ENCODE results near the gene CKAP4.

The CKAP4 gene

GRCh38 chr12:106251631-106252455 is 4.0 kb upstream of the CKAP4 start:
- no peaks in the 10 kb centered on the region for H3K27me3 ChIP-seq (ENCODE audit: control insufficient read depth in 1 of 2, insufficient read depth in 2 of 2, low read length in 2 of 2)
- no peak overlapping the region for H3K27ac ChIP-seq (ENCODE audit: low read depth, low read length)
- H3K9ac ChIP-seq (ENCODE audit: low read length), result no peak overlapping the region
- no peak overlapping the region for H3K4me3 ChIP-seq (ENCODE audit: low read depth in 1 of 2, low read length in 2 of 2)
- peaks cover 6% of the 10 kb centered on the region for H3K4me1 ChIP-seq (ENCODE audit: insufficient read depth, low read length)
- no peaks in the 10 kb centered on the region for H3K9me3 ChIP-seq (ENCODE audit: low read length)
- no peaks in the 10 kb centered on the region for H3K36me3 ChIP-seq (ENCODE audit: insufficient read depth, low read length)

GRCh38 chr12:106249411-106250135 is 1.8 kb upstream of the CKAP4 start:
- Histone ChIP-seq H3K9me3 (ENCODE audit: low read length) (no peaks in the 10 kb centered on the region), H3K36me3 (ENCODE audit: insufficient read depth, low read length) (no peaks in the 10 kb centered on the region), H3K27me3 (ENCODE audit: control insufficient read depth in 1 of 2, insufficient read depth in 2 of 2, low read length in 2 of 2) (no peaks in the 10 kb centered on the region), H3K9ac (ENCODE audit: low read length) (no peak overlapping the region), H3K27ac (ENCODE audit: low read depth, low read length) (no peak overlapping the region), H3K4me1 (ENCODE audit: insufficient read depth, low read length) (peaks cover 28% of the 10 kb centered on the region), H3K4me3 (ENCODE audit: low read depth in 1 of 2, low read length in 2 of 2) (no peak overlapping the region)

GRCh38 chr12:106248846-106249371 is 1.1 kb upstream of the CKAP4 start:
- H3K4me1 ChIP-seq (ENCODE audit: insufficient read depth, low read length), result peaks cover 30% of the 10 kb centered on the region
- H3K4me3 ChIP-seq (ENCODE audit: low read depth in 1 of 2, low read length in 2 of 2), result peak overlapping the region; percentile 62 to 74
- no peaks in the 10 kb centered on the region for H3K9me3 ChIP-seq (ENCODE audit: low read length)
- no peaks in the 10 kb centered on the region for H3K27me3 ChIP-seq (ENCODE audit: control insufficient read depth in 1 of 2, insufficient read depth in 2 of 2, low read length in 2 of 2)
- no peaks in the 10 kb centered on the region for H3K36me3 ChIP-seq (ENCODE audit: insufficient read depth, low read length)
- peak overlapping the region; percentile 79 for H3K9ac ChIP-seq (ENCODE audit: low read length)
- peak overlapping the region; percentile 91 for H3K27ac ChIP-seq (ENCODE audit: low read depth, low read length)

- peaks cover 35% of the 10 kb centered on the region for H3K4me1 ChIP-seq (ENCODE audit: insufficient read depth, low read length)
- H3K36me3 ChIP-seq (ENCODE audit: insufficient read depth, low read length), result no peaks in the 10 kb centered on the region
- H3K9me3 ChIP-seq (ENCODE audit: low read length), result no peaks in the 10 kb centered on the region
- H3K4me3 ChIP-seq (ENCODE audit: low read depth in 1 of 2, low read length in 2 of 2), result peak overlapping the region; percentile 62 to 74
- no peaks in the 10 kb centered on the region for H3K27me3 ChIP-seq (ENCODE audit: control insufficient read depth in 1 of 2, insufficient read depth in 2 of 2, low read length in 2 of 2)
- H3K27ac ChIP-seq (ENCODE audit: low read depth, low read length), result peak overlapping the region; percentile 91
- H3K9ac ChIP-seq (ENCODE audit: low read length), result peak overlapping the region; percentile 79
Measured at GRCh38 chr12:106248312-106248845, 559 bp upstream of the CKAP4 start.

GRCh38 chr12:106246891-106247673 is 738 bp downstream of the CKAP4 start:
- no peaks in the 10 kb centered on the region for H3K36me3 ChIP-seq (ENCODE audit: insufficient read depth, low read length)
- no peaks in the 10 kb centered on the region for H3K9me3 ChIP-seq (ENCODE audit: low read length)
- H3K4me1 ChIP-seq (ENCODE audit: insufficient read depth, low read length), result peaks cover 37% of the 10 kb centered on the region
- peak overlapping the region; percentile 80 to 85 for H3K4me3 ChIP-seq (ENCODE audit: low read depth in 1 of 2, low read length in 2 of 2)
- H3K9ac ChIP-seq (ENCODE audit: low read length), result peak overlapping the region; percentile 92
- H3K27ac ChIP-seq (ENCODE audit: low read depth, low read length), result peak overlapping the region; percentile 90
- no peaks in the 10 kb centered on the region for H3K27me3 ChIP-seq (ENCODE audit: control insufficient read depth in 1 of 2, insufficient read depth in 2 of 2, low read length in 2 of 2)

- no peaks in the 10 kb centered on the region for H3K27me3 ChIP-seq (ENCODE audit: control insufficient read depth in 1 of 2, insufficient read depth in 2 of 2, low read length in 2 of 2)
- H3K36me3 ChIP-seq (ENCODE audit: insufficient read depth, low read length), result no peaks in the 10 kb centered on the region
- no peaks in the 10 kb centered on the region for H3K9me3 ChIP-seq (ENCODE audit: low read length)
- peaks cover 37% of the 10 kb centered on the region for H3K4me1 ChIP-seq (ENCODE audit: insufficient read depth, low read length)
- peak overlapping the region in 1 of 2 donors; percentile 80 for H3K4me3 ChIP-seq (ENCODE audit: low read depth in 1 of 2, low read length in 2 of 2)
- peak overlapping the region; percentile 92 for H3K9ac ChIP-seq (ENCODE audit: low read length)
- peak overlapping the region; percentile 47 for H3K27ac ChIP-seq (ENCODE audit: low read depth, low read length)
Measured at GRCh38 chr12:106245767-106246166, 2.1 kb downstream of the CKAP4 start.

GRCh38 chr12:106243620-106244019 is 4.2 kb downstream of the CKAP4 start:
- H3K27ac ChIP-seq (ENCODE audit: low read depth, low read length), result no peak overlapping the region
- no peak overlapping the region for H3K4me3 ChIP-seq (ENCODE audit: low read depth in 1 of 2, low read length in 2 of 2)
- H3K4me1 ChIP-seq (ENCODE audit: insufficient read depth, low read length), result peaks cover 32% of the 10 kb centered on the region
- H3K36me3 ChIP-seq (ENCODE audit: insufficient read depth, low read length), result peaks cover 19% of the 10 kb centered on the region
- H3K9me3 ChIP-seq (ENCODE audit: low read length), result no peaks in the 10 kb centered on the region
- no peak overlapping the region for H3K9ac ChIP-seq (ENCODE audit: low read length)
- no peaks in the 10 kb centered on the region for H3K27me3 ChIP-seq (ENCODE audit: control insufficient read depth in 1 of 2, insufficient read depth in 2 of 2, low read length in 2 of 2)

- H3K4me1 ChIP-seq (ENCODE audit: insufficient read depth, low read length), result peaks cover 20% of the 10 kb centered on the region
- H3K9me3 ChIP-seq (ENCODE audit: low read length), result no peaks in the 10 kb centered on the region
- H3K36me3 ChIP-seq (ENCODE audit: insufficient read depth, low read length), result peaks cover 20% of the 10 kb centered on the region
- no peak overlapping the region for H3K27ac ChIP-seq (ENCODE audit: low read depth, low read length)
- no peak overlapping the region for H3K9ac ChIP-seq (ENCODE audit: low read length)
- H3K27me3 ChIP-seq (ENCODE audit: control insufficient read depth in 1 of 2, insufficient read depth in 2 of 2, low read length in 2 of 2), result no peaks in the 10 kb centered on the region
- no peak overlapping the region for H3K4me3 ChIP-seq (ENCODE audit: low read depth in 1 of 2, low read length in 2 of 2)
Measured at GRCh38 chr12:106240821-106241220, 7.0 kb downstream of the CKAP4 start.

- no peaks in the 10 kb centered on the region for H3K9me3 ChIP-seq (ENCODE audit: low read length)
- no peak overlapping the region for H3K9ac ChIP-seq (ENCODE audit: low read length)
- no peak overlapping the region for H3K4me3 ChIP-seq (ENCODE audit: low read depth in 1 of 2, low read length in 2 of 2)
- peaks cover 12% of the 10 kb centered on the region for H3K4me1 ChIP-seq (ENCODE audit: insufficient read depth, low read length)
- H3K36me3 ChIP-seq (ENCODE audit: insufficient read depth, low read length), result peaks cover 20% of the 10 kb centered on the region
- H3K27ac ChIP-seq (ENCODE audit: low read depth, low read length), result no peak overlapping the region
- no peaks in the 10 kb centered on the region for H3K27me3 ChIP-seq (ENCODE audit: control insufficient read depth in 1 of 2, insufficient read depth in 2 of 2, low read length in 2 of 2)
Measured at GRCh38 chr12:106239951-106240335, 7.9 kb downstream of the CKAP4 start.

GRCh38 chr12:106239241-106239950 is 8.4 kb downstream of the CKAP4 start:
- Histone ChIP-seq H3K4me3 (ENCODE audit: low read depth in 1 of 2, low read length in 2 of 2) (no peak overlapping the region), H3K27ac (ENCODE audit: low read depth, low read length) (no peak overlapping the region), H3K9me3 (ENCODE audit: low read length) (no peaks in the 10 kb centered on the region)

More at GRCh38 chr12:106239241-106239950, 8.4 kb downstream of the CKAP4 start:
- no peak overlapping the region for H3K9ac ChIP-seq (ENCODE audit: low read length)
- peaks cover 8% of the 10 kb centered on the region for H3K4me1 ChIP-seq (ENCODE audit: insufficient read depth, low read length)
- H3K36me3 ChIP-seq (ENCODE audit: insufficient read depth, low read length), result peaks cover 20% of the 10 kb centered on the region
- no peaks in the 10 kb centered on the region for H3K27me3 ChIP-seq (ENCODE audit: control insufficient read depth in 1 of 2, insufficient read depth in 2 of 2, low read length in 2 of 2)
